Lower leg skin (tissue), 3 donors: ENCODE measurements around the gene AMOTL1.

ENCODE experiments used
- POLR2A ChIP-seq, 2 donors: fragments of 450-650 bp; IDR thresholded peaks; one replicate each; pipeline ENCODE4 v1.6.1; 2016 to 2017; ENCODE audit warnings: antibody characterized with exemption in 2 of 2, mild to moderate bottlenecking in 1 of 2, moderate library complexity in 1 of 2
- TF ChIP-seq, protein P1 (sequence below), 3 donors: fragments of 450-650 bp; IDR thresholded peaks; one replicate each; pipeline ENCODE4 v1.5.1; 2016; ENCODE audit warnings: antibody characterized with exemption in 3 of 3, mild to moderate bottlenecking in 3 of 3, moderate library complexity in 2 of 3

DNA sequence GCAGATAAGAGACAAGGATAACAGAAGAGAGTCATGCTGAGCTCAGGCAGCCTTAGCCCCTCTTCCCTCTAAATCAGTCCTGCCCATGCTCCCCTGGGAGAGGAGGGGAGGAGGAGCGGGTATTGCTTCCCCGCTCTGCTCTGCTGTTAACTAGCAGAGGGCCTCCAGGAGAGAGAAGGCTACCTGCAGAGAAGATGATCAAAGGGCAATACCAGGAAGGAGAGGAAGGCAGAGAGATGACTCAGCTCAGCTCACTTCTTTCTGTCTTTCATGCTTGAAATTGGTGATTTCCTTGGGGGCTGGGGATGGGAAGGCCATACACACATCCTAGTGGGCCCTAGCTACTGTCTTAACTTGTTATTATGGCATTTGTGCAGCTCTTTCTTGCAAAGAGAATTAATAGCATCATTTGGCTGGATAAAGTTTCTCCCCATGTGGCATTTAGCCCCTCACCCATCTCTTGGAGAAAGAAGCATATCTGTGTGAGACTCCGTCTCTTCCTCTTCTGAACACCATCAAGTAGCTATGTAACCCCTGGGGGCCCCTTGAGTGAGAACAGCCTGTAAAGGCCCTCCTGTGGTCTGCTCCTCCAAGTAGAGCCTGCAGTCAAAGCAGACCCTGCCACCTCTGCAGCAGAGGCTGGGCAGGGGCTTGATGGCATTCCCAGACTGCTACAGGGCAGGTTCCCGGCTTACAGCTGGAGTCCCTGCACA, 33.4 kb upstream of the AMOTL1 start:
- TF ChIP-seq, protein P1, sequence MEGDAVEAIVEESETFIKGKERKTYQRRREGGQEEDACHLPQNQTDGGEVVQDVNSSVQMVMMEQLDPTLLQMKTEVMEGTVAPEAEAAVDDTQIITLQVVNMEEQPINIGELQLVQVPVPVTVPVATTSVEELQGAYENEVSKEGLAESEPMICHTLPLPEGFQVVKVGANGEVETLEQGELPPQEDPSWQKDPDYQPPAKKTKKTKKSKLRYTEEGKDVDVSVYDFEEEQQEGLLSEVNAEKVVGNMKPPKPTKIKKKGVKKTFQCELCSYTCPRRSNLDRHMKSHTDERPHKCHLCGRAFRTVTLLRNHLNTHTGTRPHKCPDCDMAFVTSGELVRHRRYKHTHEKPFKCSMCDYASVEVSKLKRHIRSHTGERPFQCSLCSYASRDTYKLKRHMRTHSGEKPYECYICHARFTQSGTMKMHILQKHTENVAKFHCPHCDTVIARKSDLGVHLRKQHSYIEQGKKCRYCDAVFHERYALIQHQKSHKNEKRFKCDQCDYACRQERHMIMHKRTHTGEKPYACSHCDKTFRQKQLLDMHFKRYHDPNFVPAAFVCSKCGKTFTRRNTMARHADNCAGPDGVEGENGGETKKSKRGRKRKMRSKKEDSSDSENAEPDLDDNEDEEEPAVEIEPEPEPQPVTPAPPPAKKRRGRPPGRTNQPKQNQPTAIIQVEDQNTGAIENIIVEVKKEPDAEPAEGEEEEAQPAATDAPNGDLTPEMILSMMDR (IDR thresholded peaks at IDR 0.05), result no peak
- no peak for TF ChIP-seq POLR2A (IDR thresholded peaks at IDR 0.05)
